H1 (cell line): ENCODE results near the gene TNS2. TPM values are rescaled to one million over a fixed set of nuclear protein-coding genes. Genes with fewer than 3 reads are reported as not detected.

Experiments used
- CTCF ChIA-PET: fragments of 300-600 bp; sonication (Branson Sonifier 250); formaldehyde crosslinking; loops from one replicate; lab custom pipeline; 2021; ENCODE audit not compliant: partially characterized antibody; lab: Charles Lee
- POLR2A ChIA-PET: fragments of 300-600 bp; sonication (Branson Sonifier 250); formaldehyde crosslinking; loops from one replicate; lab custom pipeline; 2021; ENCODE audit warnings: inconsistent platforms; ENCODE audit not compliant: partially characterized antibody; lab: Charles Lee
- DNase-seq, 2 experiments: peaks; one replicate each; pipeline versions ENCODE4 v3.0.0 to v3.0.0-alpha.2; 2010 to 2022; ENCODE audit warnings: low spot score in 2 of 2, low read depth in 1 of 2, mixed read lengths in 1 of 2
- FAIRE-seq: peaks from 2 replicates; lab custom pipeline; 2011; peaks lifted over from hg19 to GRCh38; lab: Jason Lieb, UNC
- H2AFZ ChIP-seq: 2 replicates; pipeline ENCODE4 v1.8.1; 2012; ENCODE audit warnings: low read length, inconsistent platforms
- H2AK5ac ChIP-seq: 2 replicates; pipeline ENCODE4 v1.6.1; 2013; ENCODE audit warnings: low read depth, low read length
- H2BK120ac ChIP-seq: replicated peaks from 2 replicates; pipeline ENCODE3; 2013; ENCODE audit warnings: low read depth, low read length, inconsistent platforms
- H2BK12ac ChIP-seq: 2 replicates; pipeline ENCODE4 v1.6.1; 2013; ENCODE audit warnings: low read depth, low read length
- H2BK15ac ChIP-seq: 2 replicates; pipeline ENCODE4 v1.6.1; 2013; ENCODE audit warnings: low read length
- H2BK20ac ChIP-seq: 2 replicates; pipeline ENCODE4 v1.6.1; 2013; ENCODE audit warnings: low read length
- H2BK5ac ChIP-seq: 2 replicates; pipeline ENCODE4 v1.6.1; 2013; ENCODE audit warnings: low read depth, low read length
- H3K14ac ChIP-seq: 2 replicates; pipeline ENCODE4 v1.6.1; 2013; ENCODE audit warnings: inconsistent platforms; ENCODE audit not compliant: insufficient read length
- H3K18ac ChIP-seq: 2 replicates; pipeline ENCODE4 v1.6.1; 2013; ENCODE audit warnings: low read length; ENCODE audit errors: extremely low read depth
- H3K23ac ChIP-seq: 2 replicates; pipeline ENCODE4 v1.6.1; 2013; ENCODE audit warnings: inconsistent platforms; ENCODE audit not compliant: insufficient read length
- H3K23me2 ChIP-seq: 2 replicates; pipeline ENCODE4 v1.6.1; 2013; ENCODE audit warnings: low read depth, low read length
- H3K27ac ChIP-seq: 2 replicates; pipeline ENCODE4 v1.6.1; 2011; ENCODE audit warnings: low read depth, low read length, inconsistent platforms
- H3K27me3 ChIP-seq, 4 experiments: replicated peaks in 1 of 4; 1 replicate in 1 of 4; 2 replicates in 3 of 4; pipeline versions ENCODE4 v1.6.1 to v1.8.1; 2011 to 2013; ENCODE audit warnings: low read length in 3 of 4, mild to moderate bottlenecking in 3 of 4, inconsistent platforms in 2 of 4, mixed read lengths in 2 of 4, moderate library complexity in 1 of 4; ENCODE audit not compliant: control insufficient read depth in 3 of 4, insufficient read depth in 3 of 4; ENCODE audit errors: extremely low read depth in 1 of 4
- H3K36me3 ChIP-seq, 4 experiments: 2 replicates each; pipeline versions ENCODE4 v1.6.1 to v1.8.1; 2011 to 2013; ENCODE audit warnings: mild to moderate bottlenecking in 4 of 4, low read length in 3 of 4, moderate library complexity in 2 of 4, control low read depth in 1 of 4, inconsistent platforms in 1 of 4; ENCODE audit not compliant: insufficient read depth in 4 of 4, control insufficient read depth in 2 of 4
- H3K4ac ChIP-seq: replicated peaks from 2 replicates; pipeline ENCODE3; 2013; ENCODE audit warnings: low read length, low read depth, mixed read lengths, inconsistent platforms; ENCODE audit not compliant: insufficient read length
- H3K4me1 ChIP-seq, 4 experiments: replicated peaks in 1 of 4; 1 replicate in 1 of 4; 2 replicates in 3 of 4; pipeline versions ENCODE4 v1.6.1 to v1.8.1; 2011 to 2013; ENCODE audit warnings: low read length in 3 of 4, inconsistent platforms in 2 of 4, mixed read lengths in 1 of 4; ENCODE audit not compliant: insufficient read depth in 4 of 4, control insufficient read depth in 3 of 4
- H3K4me2 ChIP-seq, 2 experiments: 2 replicates each; pipeline versions ENCODE4 v1.6.1 to v1.8.1; 2011 to 2013; ENCODE audit warnings: low read depth in 2 of 2, low read length in 2 of 2, control low read depth in 1 of 2, inconsistent platforms in 1 of 2, mild to moderate bottlenecking in 1 of 2; ENCODE audit not compliant: insufficient read depth in 1 of 2
- H3K4me3 ChIP-seq, 4 experiments: fragments of 200-600, 300-600 bp in 1 of 4; sonication (generic), shearing (Covaris generic), sonication (Bioruptor Twin) in 1 of 4; 2 replicates each; pipeline versions ENCODE4 v1.5.1 to v1.8.1; 2011 to 2016; ENCODE audit warnings: low read length in 4 of 4, low read depth in 3 of 4, control low read depth in 2 of 4, inconsistent platforms in 2 of 4, mild to moderate bottlenecking in 2 of 4, mixed read lengths in 1 of 4, moderate library complexity in 1 of 4; ENCODE audit not compliant: insufficient read depth in 2 of 4; ENCODE audit errors: extremely low read depth in 1 of 4
- H3K56ac ChIP-seq: replicated peaks from 2 replicates; pipeline ENCODE3; 2013; ENCODE audit warnings: low read depth, mild to moderate bottlenecking, mixed read lengths, low read length, inconsistent platforms; ENCODE audit not compliant: insufficient read length
- H3K79me1 ChIP-seq: 2 replicates; pipeline ENCODE4 v1.6.1; 2013; ENCODE audit warnings: low read depth, low read length, control low read depth
- H3K79me2 ChIP-seq, 2 experiments: 2 replicates each; pipeline versions ENCODE4 v1.6.1 to v1.8.1; 2012 to 2013; ENCODE audit warnings: low read length in 2 of 2, mild to moderate bottlenecking in 2 of 2, inconsistent platforms in 1 of 2; ENCODE audit not compliant: insufficient read depth in 2 of 2, control insufficient read depth in 1 of 2
- H3K9ac ChIP-seq, 4 experiments: replicated peaks in 1 of 4; 1 replicate in 1 of 4; 2 replicates in 3 of 4; pipeline versions ENCODE4 v1.6.1 to v1.8.1; 2011 to 2013; ENCODE audit warnings: low read depth in 3 of 4, low read length in 3 of 4, control low read depth in 2 of 4, mild to moderate bottlenecking in 2 of 4, moderate library complexity in 2 of 4, inconsistent platforms in 1 of 4; ENCODE audit errors: extremely low read depth in 1 of 4
- H3K9me3 ChIP-seq, 2 experiments: 2 replicates each; pipeline versions ENCODE4 v1.6.1 to v1.8.1; 2012 to 2013; ENCODE audit warnings: mild to moderate bottlenecking in 2 of 2, moderate library complexity in 2 of 2, control low read depth in 1 of 2, inconsistent platforms in 1 of 2, low read depth in 1 of 2, low read length in 1 of 2, mixed read lengths in 1 of 2; ENCODE audit not compliant: insufficient read depth in 2 of 2
- H4K20me1 ChIP-seq, 2 experiments: replicated peaks in 1 of 2; 2 replicates each; pipeline versions ENCODE3 to v1.8.1; 2011 to 2013; ENCODE audit warnings: inconsistent platforms in 2 of 2, low read length in 2 of 2, mild to moderate bottlenecking in 1 of 2; ENCODE audit not compliant: insufficient read depth in 2 of 2, control insufficient read depth in 1 of 2
- H4K5ac ChIP-seq: 2 replicates; pipeline ENCODE4 v1.6.1; 2013; ENCODE audit warnings: low read length, low read depth, mixed read lengths, inconsistent platforms; ENCODE audit not compliant: insufficient read length
- H4K8ac ChIP-seq: 2 replicates; pipeline ENCODE4 v1.8.0; 2013; ENCODE audit warnings: mild to moderate bottlenecking, moderate library complexity, low read length, inconsistent platforms; ENCODE audit not compliant: insufficient read depth; ENCODE audit errors: extremely low read depth
- H4K91ac ChIP-seq: replicated peaks from 2 replicates; pipeline ENCODE3; 2013; ENCODE audit warnings: low read length, mixed read lengths, inconsistent platforms; ENCODE audit not compliant: insufficient read length
- ATF2 ChIP-seq: IDR thresholded peaks from 2 replicates; pipeline ENCODE4 v1.6.1; 2012; ENCODE audit warnings: low read length, inconsistent platforms
- BACH1 ChIP-seq: IDR thresholded peaks from 2 replicates; pipeline ENCODE4 v1.6.1; 2012; ENCODE audit warnings: low read length, improper control_type of control experiment
- CHD1 ChIP-seq: IDR thresholded peaks from 2 replicates; pipeline ENCODE4 v1.6.1; 2012; ENCODE audit warnings: low read depth, low read length, improper control_type of control experiment
- EP300 ChIP-seq, 2 experiments: IDR thresholded peaks; 1 replicate in 1 of 2; 2 replicates in 1 of 2; pipeline ENCODE4 v1.6.1; 2011 to 2012; ENCODE audit warnings: low read depth in 2 of 2, low read length in 2 of 2, mild to moderate bottlenecking in 2 of 2, borderline replicate concordance in 1 of 2, inconsistent platforms in 1 of 2, moderate library complexity in 1 of 2
- FOSL1 ChIP-seq: IDR thresholded peaks from 2 replicates; pipeline ENCODE4 v1.6.1; 2011; ENCODE audit warnings: mild to moderate bottlenecking, low read depth, low read length, moderate library complexity; ENCODE audit not compliant: insufficient read depth
- KDM4A ChIP-seq: IDR thresholded peaks from one replicate; pipeline ENCODE4 v1.7.1; 2012; ENCODE audit warnings: low read depth, mild to moderate bottlenecking, moderate library complexity, low read length, inconsistent platforms; ENCODE audit not compliant: severe bottlenecking
- MAX ChIP-seq: IDR thresholded peaks from 2 replicates; pipeline ENCODE4 v1.6.1; 2012; ENCODE audit warnings: inconsistent platforms
- SAP30 ChIP-seq: fragments of 300-600 bp; sonication (generic); IDR thresholded peaks from 2 replicates; pipeline ENCODE4 v1.7.1; 2012; ENCODE audit warnings: low read length, moderate library complexity, mild to moderate bottlenecking, inconsistent platforms; ENCODE audit not compliant: insufficient read depth, insufficient replicate concordance
- SP1 ChIP-seq: IDR thresholded peaks from 2 replicates; pipeline ENCODE4 v1.6.1; 2011; ENCODE audit warnings: low read depth, low read length
- SP4 ChIP-seq: IDR thresholded peaks from 2 replicates; pipeline ENCODE4 v1.6.1; 2012; ENCODE audit warnings: low read length, inconsistent platforms
- TAF7 ChIP-seq: optimal IDR thresholded peaks from 2 replicates; pipeline ENCODE3; 2011; ENCODE audit warnings: low read depth, mild to moderate bottlenecking, inconsistent platforms, low read length, moderate library complexity, borderline replicate concordance
- YY1 ChIP-seq: IDR thresholded peaks from 2 replicates; pipeline ENCODE4 v1.6.1; 2011; ENCODE audit warnings: low read depth, mild to moderate bottlenecking, low read length
- whole genome bisulfite sequencing, 2 experiments: shearing (Covaris generic) in 1 of 2; methylation state at CpG; one replicate each; pipeline versions ENCODE4 v1.1.6 to v1.1.7; 2013 to 2015; ENCODE audit warnings: low lambda C conversion rate in 2 of 2, mixed read lengths in 2 of 2, inconsistent platforms in 1 of 2, low coverage in 1 of 2, missing lambda C conversion rate in 1 of 2; ENCODE audit not compliant: insufficient replicate concordance in 2 of 2, insufficient coverage in 1 of 2, insufficient read length in 1 of 2; ENCODE audit errors: extremely low coverage in 1 of 2, missing lambda C conversion rate in 1 of 2; 5-methylcytosine and 5-hydroxymethylcytosine counted together
- polyA plus RNA-seq, 7 experiments: library from polyadenylated mRNA; depleted of rRNA in 3 of 7; stranded (reverse) in 5 of 7; unstranded in 2 of 7; fragments of >200 nt in 5 of 7; fragments of 200-250 nt in 2 of 7; gene quantifications; 1 replicate in 5 of 7; 2 replicates in 1 of 7; 4 replicates in 1 of 7; pipeline versions ENCODE4 v1.2.1 to v1.2.3, GENCODE V29; 2011 to 2013; ENCODE audit warnings: missing spikeins in 2 of 7, mixed read lengths in 2 of 7
- total RNA-seq: library from RNA; stranded (reverse); fragmentation: NEBNext Ultra II Directional; extraction: Animal tissue kit (Norgen Biotek cat#: 25700); gene quantifications from 2 replicates; pipeline ENCODE4 v1.2.1, GENCODE V29; 2021

TNS2 gene
- total and polyA plus RNA-seq, 2 of the 8 experiments (the other 6 are each of a cell fraction or from before 2014, with no cell fraction given) = 2.8 to 4.7 TPM

- Histone ChIP-seq H3K23ac (no peak overlapping the region), H3K9me3 (peaks cover 3 to 6% of the 10 kb centered on the region in 2 experiments; a peak in 3 of 4 replicates), H3K23me2 (no peaks in the 10 kb centered on the region), H3K4ac (no peak overlapping the region), H2AK5ac (no peak overlapping the region), H3K27me3 (no peaks in the 10 kb centered on the region), H2BK15ac (no peak overlapping the region), H3K56ac (no peak overlapping the region), H3K27ac (no peak overlapping the region), H3K4me1 (peaks cover 0 to 5% (median 1%) of the 10 kb centered on the region in 4 experiments; a peak in 5 of 7 replicates), H2BK12ac (no peak overlapping the region), H3K9ac (no peak overlapping the region), H4K20me1 (no peaks in the 10 kb centered on the region), H3K79me2 (no peaks in the 10 kb centered on the region), H3K14ac (no peak overlapping the region), H3K18ac (no peak overlapping the region), H2AFZ (0 out of 2 replicates have a peak overlapping the region, but pooled peaks have one; percentile 9), H2BK20ac (no peak overlapping the region), H4K91ac (no peak overlapping the region), H2BK5ac (no peak overlapping the region), H3K36me3 (no peaks in the 10 kb centered on the region), H3K4me3 (no peak overlapping the region), H4K8ac (no peak overlapping the region), H4K5ac (no peak overlapping the region), H3K79me1 (no peaks in the 10 kb centered on the region), H2BK120ac (no peak overlapping the region), H3K4me2 (peak overlapping the region; percentile 36 to 41; a peak in 3 of 4 replicates)
- CTCF ChIA-PET = interaction anchor here (0.6 to 19.1 kb wide), 3 partner anchors 8 to 346 kb away, joined by 3 to 531 read pairs (median 8); partner anchors contain the start of gene SPRYD3
- DNase-seq (no peak), FAIRE-seq (no peak)
- POLR2A ChIA-PET = no interaction called here
- 33% methylated on average over 7 of the region's 7 CpGs; no CpG with 5 or more reads in 1 of the 2 experiments for WGBS, 2 experiments
- TF ChIP-seq TAF7 = no peak
- TF ChIP-seq SP1 = no peak
- no peak for TF ChIP-seq EP300 (IDR thresholded peaks at IDR 0.05; ENCODE audit: borderline replicate concordance in 1 of 2, low read depth in 2 of 2, low read length in 2 of 2)
- TF ChIP-seq ATF2 = no peak
- TF ChIP-seq SAP30 = no peak
- TF ChIP-seq SP4 = no peak
- no peak for TF ChIP-seq MAX
- TF ChIP-seq YY1 = no peak
- no peak for TF ChIP-seq CHD1
- TF ChIP-seq KDM4A = no peak
- TF ChIP-seq FOSL1 = no peak
- no peak for TF ChIP-seq BACH1
Measured at GRCh38 chr12:53107122-53107521, 57.3 kb downstream of the TNS2 start.
